GM19455 (cell line): ENCODE results near the gene PLXDC2.

Source experiments
- ATAC-seq: cut with Tn5 transposase; IDR thresholded peaks from one replicate; pipeline ENCODE4 v1.9.1; 2021; ENCODE audit not compliant: unreplicated experiment

The PLXDC2 gene

GRCh38 chr10:20314431-20314830 lies 498.2 kb downstream of the PLXDC2 start:
- ATAC-seq = no peak

DNA sequence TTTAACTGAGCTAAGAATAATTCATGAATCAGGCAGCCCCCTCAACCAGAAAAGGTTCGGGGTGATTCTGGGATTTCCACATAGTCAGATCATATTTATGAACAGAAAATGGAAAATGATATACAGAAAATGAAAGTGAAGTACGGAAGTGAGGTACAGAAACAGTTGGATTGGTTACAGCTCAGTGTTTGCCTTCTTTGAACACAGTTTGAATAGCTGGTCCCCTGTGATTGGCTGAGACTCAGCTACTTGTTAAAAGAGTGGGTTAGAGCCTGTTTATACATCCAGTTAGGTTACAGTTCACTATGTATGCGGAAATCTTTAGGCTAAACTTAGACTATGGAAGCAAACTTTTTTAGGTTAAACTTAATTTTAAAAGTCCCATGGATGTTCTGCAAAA lies 511.7 kb downstream of the PLXDC2 start:
- ATAC-seq = no peak

- no peak for ATAC-seq
Observed at GRCh38 chr10:20330246-20330645, 514.0 kb downstream of the PLXDC2 start.

DNA sequence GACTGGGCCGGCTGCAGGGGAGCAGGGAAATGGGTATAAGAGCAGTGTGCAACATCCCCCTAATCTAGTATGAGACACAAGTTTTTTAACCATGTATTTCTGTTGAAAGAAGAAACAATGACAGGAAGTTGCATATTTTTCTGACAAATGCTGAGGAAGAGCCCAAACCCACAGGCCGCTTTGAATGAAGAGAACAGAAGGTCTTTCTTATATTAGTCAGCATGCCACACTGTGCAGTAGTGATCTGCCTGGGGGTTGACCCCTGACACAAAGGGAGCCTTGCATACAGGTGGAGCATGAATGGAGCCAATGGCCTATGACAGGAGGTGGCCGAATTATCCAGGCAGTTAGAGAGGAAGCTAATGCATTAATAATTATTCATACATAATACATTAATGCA lies 518.3 kb downstream of the PLXDC2 start:
- ATAC-seq = no peak
